OCI-M2 (cell line): Measurements from ENCODE around the gene SETD2.

Source experiments
- DNase-seq: peaks from one replicate; lab custom pipeline; 2025; ENCODE audit not compliant: unreplicated experiment; lab: John Stamatoyannopoulos, UW

SETD2 gene

DNA sequence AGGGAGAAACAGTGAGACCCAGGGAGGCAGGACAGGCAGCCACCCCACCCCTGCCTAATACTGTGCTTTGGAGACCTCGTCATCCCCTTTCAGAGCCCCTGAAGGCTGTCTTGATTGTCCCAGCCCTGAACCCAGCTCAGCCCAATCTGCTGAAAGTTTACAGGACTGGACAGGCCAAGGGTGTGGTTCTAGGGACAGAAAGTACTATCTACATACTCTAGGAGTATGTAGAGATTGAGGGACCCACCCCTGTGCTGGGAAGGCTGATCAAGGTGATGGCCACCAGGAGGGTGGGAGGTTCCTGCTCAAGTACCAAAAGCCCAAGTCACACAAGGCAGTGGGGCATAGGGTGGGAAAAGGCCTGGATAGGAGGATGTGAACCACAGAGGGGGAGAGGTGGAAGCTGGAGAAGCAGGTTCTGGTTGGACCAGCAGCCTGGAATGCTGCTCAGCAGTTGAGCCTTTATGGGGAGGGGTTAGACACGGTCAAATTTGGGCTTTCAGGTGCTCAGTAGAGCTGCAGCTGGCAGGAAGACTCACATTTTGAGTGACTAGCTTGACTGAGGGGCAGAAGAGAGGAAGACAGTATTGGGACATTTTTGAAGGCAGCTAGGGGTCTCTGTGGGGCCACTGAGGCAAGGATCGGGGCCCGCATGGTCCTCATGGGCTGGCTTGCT is 177.7 kb downstream of the SETD2 start:
- DNase-seq = no peak

GRCh38 chr3:46985588-46985987 is 178.3 kb downstream of the SETD2 start:
- no peak for DNase-seq

- DNase-seq = no peak
These were observed 179.1 kb downstream of the SETD2 start for GRCh38 chr3:46984591-46985459.

DNA sequence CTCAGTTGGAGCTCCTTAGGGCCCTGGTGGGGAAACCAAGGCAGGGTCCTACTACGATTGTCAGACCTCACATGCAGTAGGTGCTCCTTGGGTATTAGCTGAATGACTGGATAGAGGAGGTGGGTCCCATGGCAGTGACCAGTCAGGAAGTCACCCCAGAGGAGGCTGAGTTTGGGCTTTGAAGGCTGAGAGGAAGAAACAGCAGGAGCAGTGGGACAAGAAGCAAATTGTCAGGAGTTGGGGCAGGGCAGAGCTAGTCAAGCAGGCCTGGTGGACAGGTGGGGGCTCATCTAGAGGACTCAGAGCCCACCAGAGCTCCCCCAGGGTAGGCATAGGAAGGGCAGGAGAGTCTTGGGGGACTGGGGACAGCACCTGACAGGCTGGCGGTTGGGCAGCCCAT is 181.4 kb downstream of the SETD2 start:
- no peak for DNase-seq

DNA sequence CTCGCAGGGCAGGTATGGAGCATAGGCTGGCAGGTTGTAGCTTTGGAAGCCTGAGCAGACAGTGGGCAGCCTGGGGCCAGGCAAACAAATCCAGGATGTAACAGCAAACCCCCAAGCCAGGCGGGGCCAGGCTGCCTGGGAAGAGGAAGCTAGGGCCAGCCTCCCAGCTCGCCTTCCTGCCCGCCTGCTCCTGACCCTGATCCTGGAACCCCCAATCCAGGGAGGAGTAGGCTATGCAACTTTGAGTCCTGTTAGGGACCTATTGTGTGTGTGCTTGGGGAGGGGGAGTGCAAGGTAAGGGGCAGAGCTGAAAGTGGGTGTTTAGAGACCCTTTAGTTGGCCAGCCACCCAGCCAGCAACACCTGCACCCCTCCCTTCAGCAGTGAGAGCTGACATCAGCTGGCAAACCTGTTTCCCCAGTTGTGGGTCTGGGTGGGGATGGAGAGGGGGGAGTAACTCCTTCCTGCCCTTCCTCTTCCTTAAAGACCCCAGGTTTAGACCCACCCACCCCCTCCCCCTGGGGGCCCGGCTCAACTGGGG is 181.9 kb downstream of the SETD2 start:
- no peak for DNase-seq

DNA sequence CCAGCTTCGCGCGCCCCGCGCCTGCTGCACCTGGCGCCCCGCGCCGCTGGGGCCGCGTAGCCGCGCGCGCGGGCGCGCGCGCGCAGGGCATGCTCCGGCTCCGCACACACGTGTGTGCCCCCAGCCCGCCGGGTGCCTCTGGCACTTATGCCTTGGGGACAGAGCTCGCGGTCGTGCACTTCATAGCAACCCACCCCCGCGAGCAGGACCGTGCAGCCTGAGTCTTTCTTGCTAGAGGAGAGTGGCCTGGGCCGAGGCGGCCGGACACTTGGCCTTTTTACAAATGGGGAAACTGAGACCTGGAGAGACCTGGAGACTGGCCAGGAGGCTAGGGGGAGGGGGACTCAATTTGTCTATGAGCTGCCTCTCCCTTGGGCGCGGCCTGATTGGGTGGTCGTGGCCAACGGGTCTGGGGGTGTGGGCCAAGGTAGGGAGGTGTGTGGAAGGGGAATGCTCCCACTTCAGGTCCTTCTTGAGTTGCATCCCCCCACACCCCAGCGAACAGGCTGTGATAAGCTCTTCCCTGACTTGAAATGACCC is 183.9 kb downstream of the SETD2 start:
- DNase-seq = no peak

- peak; percentile 16 for DNase-seq
These were observed 184.6 kb downstream of the SETD2 start, which contains the start of gene NBEAL2 for GRCh38 chr3:46978985-46979944. NBEAL2 (plus strand) TSS chr3:46979666; CDS start chr3:46979862, 196 bp downstream.

DNA sequence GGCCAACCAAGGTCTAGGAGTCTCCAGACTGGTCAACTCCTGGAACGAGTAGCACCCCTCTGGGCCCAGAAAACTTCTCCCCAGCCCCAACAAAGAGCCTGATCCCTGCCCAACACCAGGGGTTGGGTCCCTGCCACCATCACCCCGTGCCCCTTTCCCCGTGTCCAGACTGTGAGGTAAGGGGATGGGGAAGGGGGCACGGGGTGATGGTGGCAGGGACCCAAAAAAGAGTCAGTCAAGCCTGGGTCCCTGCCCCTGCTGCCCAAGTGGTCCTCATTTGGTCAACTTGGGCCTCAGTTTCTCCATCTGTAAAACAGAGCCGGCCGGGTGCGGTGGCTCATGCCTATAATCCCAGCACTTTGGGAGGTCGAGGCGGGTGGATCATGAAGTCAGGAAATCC is 185.5 kb downstream of the SETD2 start:
- no peak for DNase-seq

GRCh38 chr3:46977811-46978195 is 186.1 kb downstream of the SETD2 start:
- no peak for DNase-seq

DNA sequence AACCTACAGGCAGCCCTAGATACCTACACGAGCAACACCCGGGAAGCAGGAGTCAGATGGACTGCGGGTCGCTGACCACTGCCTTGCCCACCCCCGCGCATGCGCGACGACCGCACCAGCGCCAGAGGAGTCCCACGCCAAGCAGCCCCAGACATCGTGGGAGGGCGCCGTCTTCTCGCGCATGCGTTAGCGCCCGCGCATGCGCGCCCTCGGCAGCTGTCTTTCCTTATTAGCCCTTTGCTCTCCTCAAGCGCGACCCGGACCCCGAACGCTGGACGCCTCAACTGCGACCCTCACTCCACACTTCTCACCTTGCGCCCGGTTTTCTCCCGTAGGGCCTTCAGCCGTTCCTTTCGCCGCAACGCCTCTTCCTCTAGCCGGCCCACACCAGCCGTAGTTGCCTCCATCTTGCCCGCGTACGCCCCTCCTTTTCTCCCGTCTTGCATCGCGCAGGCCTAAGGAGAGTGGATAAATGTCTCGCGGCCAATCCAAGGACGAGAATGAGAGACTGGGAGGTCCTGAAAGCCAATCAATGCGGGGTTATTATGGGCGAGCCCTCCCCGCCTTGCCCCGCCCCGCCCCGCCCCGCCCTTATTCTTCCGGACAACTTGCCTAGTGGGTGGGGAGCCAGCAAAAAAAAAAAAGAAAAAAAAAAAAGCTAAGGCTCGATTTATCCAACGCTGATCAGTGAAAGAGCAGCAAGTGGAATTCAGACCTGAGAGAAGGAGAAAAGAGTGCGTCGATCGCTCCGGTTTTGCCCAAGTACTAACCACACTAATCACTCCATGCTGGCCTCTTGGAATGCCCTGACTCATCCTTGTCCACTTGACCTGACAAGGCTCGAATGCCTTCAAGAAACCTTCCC is 187.4 kb downstream of the SETD2 start, which contains the start of gene CCDC12:
CCDC12 (minus strand) TSS at position 420 of the 865 bp plus-strand sequence; CDS start at position 407, 13 bp downstream.
- DNase-seq = peak; percentile 74

DNA sequence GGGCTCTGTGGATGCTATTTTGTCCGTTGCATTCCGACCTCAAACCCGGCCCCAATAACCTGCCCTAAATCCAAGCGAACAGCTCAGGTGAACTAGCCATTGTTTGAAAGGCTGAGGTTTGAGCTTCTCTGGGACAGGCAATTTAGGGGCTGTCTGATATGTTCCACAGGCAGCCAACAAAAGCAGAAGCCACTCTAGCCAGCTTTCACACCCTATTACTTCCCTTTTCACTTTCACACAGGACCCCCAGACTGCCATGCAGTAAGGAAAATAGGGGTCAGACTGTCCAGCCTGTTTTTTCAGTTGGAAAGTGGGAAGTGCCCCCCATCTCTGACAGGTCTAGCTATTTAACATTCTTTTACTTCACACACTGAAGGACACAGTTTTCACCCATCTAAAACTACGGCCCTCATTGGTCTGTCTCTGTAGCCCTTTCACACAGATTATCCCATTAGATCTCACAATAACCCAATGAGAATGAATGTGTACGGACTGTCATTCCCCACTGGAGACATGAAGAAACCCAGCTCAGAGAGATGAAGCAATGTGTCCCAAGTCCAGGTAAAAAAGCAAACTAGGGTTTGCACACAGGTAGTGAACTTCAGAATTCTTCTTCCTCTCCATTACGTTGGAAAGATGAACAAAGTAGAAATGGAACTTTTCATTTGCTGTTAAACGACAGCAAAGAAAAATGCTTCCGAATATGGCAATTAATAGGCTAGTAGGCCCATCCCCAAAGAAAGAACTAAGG is 189.3 kb downstream of the SETD2 start:
- no peak for DNase-seq

DNA sequence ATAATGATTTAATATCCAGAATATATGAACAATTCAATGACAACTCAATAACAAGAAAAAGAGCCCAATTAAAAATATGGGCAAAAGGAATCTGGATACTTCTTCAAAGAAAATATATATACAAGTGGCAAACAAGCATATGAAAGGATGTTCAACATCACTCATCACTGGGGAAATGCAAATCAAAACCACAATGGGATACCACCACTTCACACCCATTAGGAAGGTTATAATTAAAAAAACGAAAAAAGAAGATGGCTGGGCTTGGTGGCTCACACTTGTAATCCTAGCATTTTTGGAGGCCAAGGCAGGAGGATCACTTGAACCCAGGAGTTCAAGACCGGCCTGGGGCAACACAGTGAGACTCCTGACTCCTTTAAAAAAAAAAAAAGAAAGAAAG is 191.5 kb downstream of the SETD2 start:
- no peak for DNase-seq

GRCh38 chr3:46971742-46972141 is 192.2 kb downstream of the SETD2 start:
- DNase-seq = no peak

- DNase-seq = no peak
These were observed 192.8 kb downstream of the SETD2 start for GRCh38 chr3:46971151-46971550.

GRCh38 chr3:46970391-46971091 is 193.4 kb downstream of the SETD2 start:
- DNase-seq = no peak

DNA sequence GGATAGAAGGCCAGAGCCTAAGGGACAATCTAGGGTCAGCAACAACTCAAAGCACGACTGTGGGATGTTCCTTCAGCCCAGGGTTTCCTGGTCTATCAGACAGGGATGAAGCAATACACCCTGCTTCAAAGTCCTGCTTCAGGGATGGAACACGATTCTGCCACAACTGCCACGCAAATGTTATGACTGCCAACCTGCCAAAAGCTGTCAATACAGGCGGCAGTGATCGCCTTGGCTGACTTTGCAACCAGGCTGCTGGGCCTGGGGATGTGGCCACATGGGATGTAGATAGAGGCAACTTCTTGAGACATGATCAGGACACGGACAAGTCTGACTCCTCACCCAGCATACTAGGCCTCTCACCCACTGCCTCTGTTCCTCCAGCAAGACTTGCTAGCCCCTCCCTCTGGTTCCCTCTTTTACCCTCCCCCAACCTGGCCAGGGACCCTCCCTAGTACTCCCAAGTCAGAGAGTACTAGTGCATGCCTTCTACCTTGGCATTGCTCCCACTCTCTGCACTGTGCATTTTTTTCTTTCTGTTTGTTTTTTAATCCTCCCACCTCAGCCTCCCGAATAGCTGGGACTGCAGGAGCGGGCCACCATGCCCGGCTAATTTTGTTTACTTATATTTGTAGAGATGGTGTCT is 195.0 kb downstream of the SETD2 start:
- no peak for DNase-seq

- no peak for DNase-seq
These were observed 197.1 kb downstream of the SETD2 start for GRCh38 chr3:46966811-46967210.
